A549 (cell line): ENCODE results near the gene NUCB1.

Source experiments
- BHLHE40 ChIP-seq: IDR thresholded peaks from 2 replicates; pipeline ENCODE4 v1.6.1; 2012; ENCODE audit warnings: low read depth, low read length, inconsistent platforms
- CEBPB ChIP-seq, 2 experiments: fragments of >200 bp in 1 of 2; sonication (Bioruptor Twin) in 1 of 2; formaldehyde crosslinking in 1 of 2; IDR thresholded peaks; 2 replicates each; pipeline ENCODE4 v1.6.1; 2012 to 2016
- CHD2 ChIP-seq: fragments of 150-350 bp; IDR thresholded peaks from 2 replicates; pipeline ENCODE4 v1.6.1; 2014; ENCODE audit warnings: low read length; ENCODE audit not compliant: partially characterized antibody
- CTCF ChIP-seq: fragments of >200 bp; sonication (Bioruptor Twin); formaldehyde crosslinking; IDR thresholded peaks from 3 replicates; pipeline ENCODE4 v1.5.1; 2016
- JUNB ChIP-seq: fragments of >200 bp; sonication (Bioruptor Twin); formaldehyde crosslinking; IDR thresholded peaks from 2 replicates; pipeline ENCODE4 v1.6.1; 2016
- KDM1A ChIP-seq: fragments of 200-600 bp; sonication (generic); IDR thresholded peaks from 2 replicates; pipeline ENCODE4 v1.6.1; 2016; ENCODE audit warnings: low read depth, mild to moderate bottlenecking
- MAFK ChIP-seq: fragments of 450-650 bp; IDR thresholded peaks from 2 replicates; pipeline ENCODE4 v1.6.1; 2014; ENCODE audit not compliant: partially characterized antibody
- NFE2L2 ChIP-seq: fragments of 150-350 bp; conservative IDR thresholded peaks from 2 replicates; pipeline ENCODE4 v1.6.1; 2014; ENCODE audit warnings: low read length
- POLR2A ChIP-seq: IDR thresholded peaks from 2 replicates; pipeline ENCODE4 v1.6.1; 2012; ENCODE audit warnings: mild to moderate bottlenecking, low read length
- RAD21 ChIP-seq, 2 experiments: fragments of >200 bp in 1 of 2; sonication (Bioruptor Twin) in 1 of 2; formaldehyde crosslinking in 1 of 2; IDR thresholded peaks in 1 of 2; conservative IDR thresholded peaks in 1 of 2; 2 replicates in 1 of 2; 3 replicates in 1 of 2; pipeline ENCODE4 v1.6.1; 2012 to 2018; ENCODE audit warnings: inconsistent platforms in 1 of 2
- ZFP36 ChIP-seq: fragments of 450-650 bp; IDR thresholded peaks from 2 replicates; pipeline ENCODE4 v1.6.1; 2014; ENCODE audit warnings: borderline replicate concordance; ENCODE audit not compliant: partially characterized antibody
- TF ChIP-seq, protein P1 (sequence below): fragments of 200-600 bp; sonication (generic); IDR thresholded peaks from 2 replicates; pipeline ENCODE4 v1.6.1; 2016; ENCODE audit warnings: antibody characterized with exemption, mild to moderate bottlenecking, moderate library complexity

- TF ChIP-seq ZFP36 (no peak), MAFK (no peak), RAD21 (conservative IDR thresholded peaks at IDR 0.05 in 1 of 2, IDR thresholded peaks at IDR 0.05 in 1 of 2) (no peak), CTCF (no peak), BHLHE40 (no peak), POLR2A (no peak), JUNB (no peak), CHD2 (no peak), KDM1A (no peak), CEBPB (IDR thresholded peaks at IDR 0.05) (no peak), NFE2L2 (no peak)
- TF ChIP-seq, protein P1, sequence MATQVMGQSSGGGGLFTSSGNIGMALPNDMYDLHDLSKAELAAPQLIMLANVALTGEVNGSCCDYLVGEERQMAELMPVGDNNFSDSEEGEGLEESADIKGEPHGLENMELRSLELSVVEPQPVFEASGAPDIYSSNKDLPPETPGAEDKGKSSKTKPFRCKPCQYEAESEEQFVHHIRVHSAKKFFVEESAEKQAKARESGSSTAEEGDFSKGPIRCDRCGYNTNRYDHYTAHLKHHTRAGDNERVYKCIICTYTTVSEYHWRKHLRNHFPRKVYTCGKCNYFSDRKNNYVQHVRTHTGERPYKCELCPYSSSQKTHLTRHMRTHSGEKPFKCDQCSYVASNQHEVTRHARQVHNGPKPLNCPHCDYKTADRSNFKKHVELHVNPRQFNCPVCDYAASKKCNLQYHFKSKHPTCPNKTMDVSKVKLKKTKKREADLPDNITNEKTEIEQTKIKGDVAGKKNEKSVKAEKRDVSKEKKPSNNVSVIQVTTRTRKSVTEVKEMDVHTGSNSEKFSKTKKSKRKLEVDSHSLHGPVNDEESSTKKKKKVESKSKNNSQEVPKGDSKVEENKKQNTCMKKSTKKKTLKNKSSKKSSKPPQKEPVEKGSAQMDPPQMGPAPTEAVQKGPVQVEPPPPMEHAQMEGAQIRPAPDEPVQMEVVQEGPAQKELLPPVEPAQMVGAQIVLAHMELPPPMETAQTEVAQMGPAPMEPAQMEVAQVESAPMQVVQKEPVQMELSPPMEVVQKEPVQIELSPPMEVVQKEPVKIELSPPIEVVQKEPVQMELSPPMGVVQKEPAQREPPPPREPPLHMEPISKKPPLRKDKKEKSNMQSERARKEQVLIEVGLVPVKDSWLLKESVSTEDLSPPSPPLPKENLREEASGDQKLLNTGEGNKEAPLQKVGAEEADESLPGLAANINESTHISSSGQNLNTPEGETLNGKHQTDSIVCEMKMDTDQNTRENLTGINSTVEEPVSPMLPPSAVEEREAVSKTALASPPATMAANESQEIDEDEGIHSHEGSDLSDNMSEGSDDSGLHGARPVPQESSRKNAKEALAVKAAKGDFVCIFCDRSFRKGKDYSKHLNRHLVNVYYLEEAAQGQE: no peak
Measured at GRCh38 chr19:48945415-48945814, 45.3 kb downstream of the NUCB1 start.
